GM23338 (cell line): ENCODE measurements around the gene PCSK2. TPM values are rescaled to one million over a fixed set of nuclear protein-coding genes. Genes with fewer than 3 reads are reported as not detected.

Experiments
- ATAC-seq: fragments of 200-7000 bp; cut with Tn5 transposase; 3 replicates; pipeline ENCODE4 v1.9.1; 2020
- DNase-seq: peaks from one replicate; pipeline ENCODE4 v3.0.0-alpha.2; 2015; ENCODE audit warnings: low spot score
- H2AFZ ChIP-seq: fragments of 200-600 bp; sonication (generic); 2 replicates; pipeline ENCODE4 v1.8.0; 2016; ENCODE audit warnings: antibody characterized with exemption, mild to moderate bottlenecking, moderate library complexity
- H3F3A ChIP-seq: fragments of 200-600 bp; sonication (generic); replicated peaks from 2 replicates; pipeline ENCODE4 v1.8.0; 2017; ENCODE audit warnings: antibody characterized with exemption, mixed run types, low read depth
- H3K27ac ChIP-seq: fragments of 200-600 bp; sonication (generic); 2 replicates; pipeline ENCODE4 v1.6.1; 2016; ENCODE audit warnings: low read depth
- H3K27me3 ChIP-seq: fragments of 200-600 bp; sonication (generic); 2 replicates; pipeline ENCODE4 v1.8.0; 2016; ENCODE audit warnings: mild to moderate bottlenecking, mixed run types, moderate library complexity; ENCODE audit not compliant: insufficient read depth
- H3K36me3 ChIP-seq: fragments of 200-600 bp; sonication (generic); 2 replicates; pipeline ENCODE4 v1.8.0; 2016; ENCODE audit warnings: mild to moderate bottlenecking; ENCODE audit not compliant: insufficient read depth
- H3K4me1 ChIP-seq: fragments of 200-600 bp; sonication (generic); 2 replicates; pipeline ENCODE4 v1.8.0; 2016; ENCODE audit warnings: mild to moderate bottlenecking, moderate library complexity; ENCODE audit not compliant: insufficient read depth
- H3K4me2 ChIP-seq: fragments of 200-600 bp; sonication (generic); 2 replicates; pipeline ENCODE4 v1.7.1; 2017; ENCODE audit warnings: mixed run types
- H3K4me3 ChIP-seq: fragments of 200-600 bp; sonication (generic); 2 replicates; pipeline ENCODE4 v1.6.1; 2016; ENCODE audit warnings: mixed run types
- H3K79me2 ChIP-seq: fragments of 200-600 bp; sonication (generic); replicated peaks from 2 replicates; pipeline ENCODE4 v1.8.0; 2017; ENCODE audit warnings: mild to moderate bottlenecking; ENCODE audit not compliant: insufficient read depth
- H3K9me2 ChIP-seq: fragments of 200-600 bp; sonication (generic); 2 replicates; pipeline ENCODE4 v1.8.0; 2017; ENCODE audit not compliant: insufficient read depth
- H4K20me1 ChIP-seq: fragments of 200-600 bp; sonication (generic); replicated peaks from 2 replicates; pipeline ENCODE4 v1.8.0; 2017; ENCODE audit warnings: mild to moderate bottlenecking; ENCODE audit not compliant: insufficient read depth
- H3K27ac Mint-ChIP-seq: 2 replicates; pipeline ENCODE4 v1.8.0; 2020; ENCODE audit warnings: inconsistent platforms, mild to moderate bottlenecking, moderate library complexity, mixed read lengths
- H3K27me3 Mint-ChIP-seq: 3 replicates; pipeline ENCODE4 v1.8.0; 2022; ENCODE audit warnings: low read depth, mild to moderate bottlenecking, moderate library complexity, mixed read lengths, inconsistent platforms; ENCODE audit not compliant: insufficient read depth, poor library complexity
- H3K36me3 Mint-ChIP-seq: 3 replicates; pipeline ENCODE4 v1.8.0; 2021; ENCODE audit warnings: low read depth, mild to moderate bottlenecking, inconsistent platforms, moderate library complexity, mixed read lengths
- H3K4me1 Mint-ChIP-seq: 3 replicates; pipeline ENCODE4 v1.8.0; 2020; ENCODE audit warnings: mild to moderate bottlenecking, inconsistent platforms, mixed read lengths
- H3K4me3 Mint-ChIP-seq: 3 replicates; pipeline ENCODE4 v1.8.0; 2021; ENCODE audit warnings: moderate library complexity, mild to moderate bottlenecking, inconsistent platforms, mixed read lengths
- H3K9me3 Mint-ChIP-seq: 3 replicates; pipeline ENCODE4 v1.8.0; 2020; ENCODE audit warnings: moderate library complexity, mild to moderate bottlenecking, inconsistent platforms, mixed read lengths
- CREB1 ChIP-seq: fragments of 250-450 bp; sonication (Bioruptor Pico); IDR thresholded peaks from 2 replicates; pipeline ENCODE4 v1.5.0; 2020; ENCODE audit warnings: low read depth, mild to moderate bottlenecking, moderate library complexity
- ETS1 ChIP-seq: IDR thresholded peaks from 2 replicates; pipeline ENCODE4 v1.6.1; 2016; ENCODE audit warnings: antibody characterized with exemption
- EZH2 ChIP-seq: fragments of 200-600 bp; sonication (generic); IDR thresholded peaks from one replicate; pipeline ENCODE4 v1.8.0; 2017; ENCODE audit warnings: antibody characterized with exemption, mild to moderate bottlenecking, low read depth; ENCODE audit not compliant: unreplicated experiment
- EZH2phosphoT487 ChIP-seq: fragments of 200-600 bp; sonication (generic); IDR thresholded peaks from one replicate; pipeline ENCODE4 v1.8.1; 2018; ENCODE audit warnings: antibody characterized with exemption; ENCODE audit not compliant: unreplicated experiment
- NANOG ChIP-seq: IDR thresholded peaks from 2 replicates; pipeline ENCODE4 v1.6.1; 2016; ENCODE audit warnings: antibody characterized with exemption, borderline replicate concordance
- POLR2AphosphoS5 ChIP-seq: IDR thresholded peaks from 2 replicates; pipeline ENCODE4 v1.6.1; 2016; ENCODE audit warnings: antibody characterized with exemption, low read depth
- STAT1 ChIP-seq: IDR thresholded peaks from one replicate; pipeline ENCODE4 v1.6.1; 2016; ENCODE audit warnings: antibody characterized with exemption; ENCODE audit not compliant: unreplicated experiment
- ZNF114 ChIP-seq: fragments of 250-450 bp; sonication (Bioruptor Pico); IDR thresholded peaks from 2 replicates; pipeline ENCODE4 v1.5.0; 2020; ENCODE audit warnings: mild to moderate bottlenecking, moderate library complexity
- ZNF462 ChIP-seq: fragments of 250-450 bp; sonication (Bioruptor Pico); IDR thresholded peaks from 2 replicates; pipeline ENCODE4 v1.5.0; 2020; ENCODE audit warnings: mild to moderate bottlenecking, moderate library complexity
- polyA plus RNA-seq: library from polyadenylated mRNA; unstranded; fragments of >200 nt; fragmentation: Nextera tagmentation; extraction: Ambion mirVana; gene quantifications from 2 replicates; pipeline ENCODE4 v1.2.1, GENCODE V29; 2016
- total RNA-seq: library from RNA; depleted of rRNA; stranded (reverse); fragments of >200 nt; shearing (Covaris generic); gene quantifications from 2 replicates; pipeline ENCODE4 v1.2.3, GENCODE V29; 2014

Gene PCSK2
- total and polyA plus RNA-seq, 2 experiments from 2014 or later: 0.37 to 1.1 TPM

- ATAC-seq (no peak), DNase-seq (no peak)
- Mint-ChIP-seq H3K27ac (no peak overlapping the region), H3K9me3 (no peaks in the 10 kb centered on the region), H3K4me1 (peaks cover 11% of the 10 kb centered on the region), H3K36me3 (peaks cover 3% of the 10 kb centered on the region; the same call in 1 of the 3 replicates), H3K27me3 (peaks cover 7% of the 10 kb centered on the region), H3K4me3 (no peak overlapping the region)
- H3K79me2 ChIP-seq: no peaks in the 10 kb centered on the region
- no peak overlapping the region for H3K4me2 ChIP-seq
- H2AFZ ChIP-seq: no peak overlapping the region
- H4K20me1 ChIP-seq: no peaks in the 10 kb centered on the region
- H3K4me1 ChIP-seq: no peaks in the 10 kb centered on the region
- no peaks in the 10 kb centered on the region for H3F3A ChIP-seq
- no peak overlapping the region for H3K4me3 ChIP-seq
- no peaks in the 10 kb centered on the region for H3K36me3 ChIP-seq
- TF ChIP-seq STAT1 (no peak), ZNF114 (CRISPR knock-in tag) (no peak), ETS1 (no peak), EZH2 (no peak), ZNF462 (CRISPR knock-in tag) (no peak), POLR2AphosphoS5 (no peak), EZH2phosphoT487 (no peak), NANOG (no peak), CREB1 (CRISPR knock-in tag) (no peak)
- H3K27ac ChIP-seq: no peak overlapping the region
- H3K27me3 ChIP-seq: no peaks in the 10 kb centered on the region
- H3K9me2 ChIP-seq: no peaks in the 10 kb centered on the region
Observed at GRCh38 chr20:17498641-17499040, 271.8 kb downstream of the PCSK2 start.
